ENCODE data around the gene DNAJC5. TPM values are rescaled to one million over a fixed set of nuclear protein-coding genes. Genes with fewer than 3 reads are reported as not detected.
"Not testable (repeated sequence)": the region's sequence is repeated elsewhere in the genome, so short reads cannot be mapped to it uniquely, and the experiment has no call there.

DNAJC5 gene
- total RNA-seq, 2 donors from 2014 or later: 44.4 to 66.6 TPM

GRCh38 chr20:63974402-63975200 is 79.7 kb downstream of the DNAJC5 start:
- TF ChIP-seq, protein P1, sequence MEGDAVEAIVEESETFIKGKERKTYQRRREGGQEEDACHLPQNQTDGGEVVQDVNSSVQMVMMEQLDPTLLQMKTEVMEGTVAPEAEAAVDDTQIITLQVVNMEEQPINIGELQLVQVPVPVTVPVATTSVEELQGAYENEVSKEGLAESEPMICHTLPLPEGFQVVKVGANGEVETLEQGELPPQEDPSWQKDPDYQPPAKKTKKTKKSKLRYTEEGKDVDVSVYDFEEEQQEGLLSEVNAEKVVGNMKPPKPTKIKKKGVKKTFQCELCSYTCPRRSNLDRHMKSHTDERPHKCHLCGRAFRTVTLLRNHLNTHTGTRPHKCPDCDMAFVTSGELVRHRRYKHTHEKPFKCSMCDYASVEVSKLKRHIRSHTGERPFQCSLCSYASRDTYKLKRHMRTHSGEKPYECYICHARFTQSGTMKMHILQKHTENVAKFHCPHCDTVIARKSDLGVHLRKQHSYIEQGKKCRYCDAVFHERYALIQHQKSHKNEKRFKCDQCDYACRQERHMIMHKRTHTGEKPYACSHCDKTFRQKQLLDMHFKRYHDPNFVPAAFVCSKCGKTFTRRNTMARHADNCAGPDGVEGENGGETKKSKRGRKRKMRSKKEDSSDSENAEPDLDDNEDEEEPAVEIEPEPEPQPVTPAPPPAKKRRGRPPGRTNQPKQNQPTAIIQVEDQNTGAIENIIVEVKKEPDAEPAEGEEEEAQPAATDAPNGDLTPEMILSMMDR (IDR thresholded peaks at IDR 0.05): no peak
- peak; percentile 75 for TF ChIP-seq POLR2AphosphoS5 (IDR thresholded peaks at IDR 0.05)
- Histone ChIP-seq H3K4me3 (no peak overlapping the region), H3K9me3 (no peaks in the 10 kb centered on the region), H3K36me3 (no peaks in the 10 kb centered on the region), H3K27ac (peak overlapping the region; percentile 65 to 74), H3K27me3 (replicated peaks; ENCODE audit: insufficient read depth) (no peaks in the 10 kb centered on the region), H3K4me1 (replicated peaks) (peaks cover 15% of the 10 kb centered on the region)
- intact Hi-C loops (cut with DNase I): loop anchor here (5.0 to 10.0 kb wide), 4 partner anchors 67 to 437 kb away; partner anchors contain the start of gene PTK6
- 32% methylated on average over 19 of the region's 19 CpGs for WGBS
- DNase-seq (ENCODE audit: low spot score): peak; percentile 84

GRCh38 chr20:63976511-63976910 is 81.6 kb downstream of the DNAJC5 start:
- H3K36me3 ChIP-seq; H3K9me3 ChIP-seq; H3K4me3 ChIP-seq; H3K27me3 ChIP-seq (replicated peaks; ENCODE audit: insufficient read depth); H3K4me1 ChIP-seq (replicated peaks); DNase-seq (ENCODE audit: low spot score); H3K27ac ChIP-seq: not testable (repeated sequence)
- intact Hi-C loops (cut with DNase I): loop anchor here (10.0 kb wide), 2 partner anchors 202 to 332 kb away; no protein-coding TSS in a partner anchor
- 94% methylated on average over 7 of the region's 7 CpGs for WGBS

DNA sequence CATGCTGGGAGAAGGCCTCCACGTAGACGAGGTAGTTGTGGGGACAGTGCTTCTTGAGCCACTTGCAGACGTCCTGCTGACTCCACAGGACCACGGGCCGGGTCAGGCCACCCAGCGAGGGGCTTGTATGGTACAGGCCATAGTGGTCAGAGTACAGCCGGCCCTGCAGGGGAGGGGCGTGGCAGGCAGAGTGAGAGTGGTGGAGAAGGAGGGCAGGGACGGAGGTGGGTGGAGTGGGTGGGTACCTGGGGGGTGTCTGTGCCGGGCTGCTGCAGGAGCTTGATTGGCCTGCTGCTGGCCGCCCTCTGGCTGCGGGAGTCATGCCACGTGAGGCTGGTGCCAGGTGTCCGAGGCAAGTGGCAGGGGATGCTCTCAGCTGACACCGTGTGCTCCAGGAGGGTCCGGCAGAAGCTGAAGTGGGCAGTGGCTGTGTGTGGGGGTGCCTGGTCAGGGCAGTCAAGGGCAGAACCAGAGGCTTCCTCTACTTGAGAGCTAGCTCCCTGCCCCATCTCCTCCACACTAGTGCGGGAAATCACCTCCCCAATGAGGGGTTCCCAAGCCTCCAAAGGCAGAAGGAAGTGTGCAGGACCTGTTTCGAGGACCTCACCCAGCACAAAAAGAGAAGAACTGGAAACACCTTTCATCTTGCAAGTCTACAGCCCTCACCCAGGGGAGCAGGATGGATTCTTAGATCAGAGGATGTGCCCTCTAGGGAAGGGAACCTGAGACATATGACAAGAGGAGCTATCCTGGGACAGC is 82.2 kb downstream of the DNAJC5 start:
- Histone ChIP-seq H3K4me3 (no peak overlapping the region), H3K9me3 (no peaks in the 10 kb centered on the region), H3K36me3 (no peaks in the 10 kb centered on the region), H3K27me3 (replicated peaks; ENCODE audit: insufficient read depth) (no peaks in the 10 kb centered on the region), H3K4me1 (replicated peaks) (peaks cover 14% of the 10 kb centered on the region), H3K27ac (no peak overlapping the region)
- no peak for DNase-seq (ENCODE audit: low spot score)
- no peak for TF ChIP-seq POLR2AphosphoS5 (IDR thresholded peaks at IDR 0.05)
- TF ChIP-seq, protein P1 (IDR thresholded peaks at IDR 0.05): no peak
- TF ChIP-seq POLR2A (IDR thresholded peaks at IDR 0.05): no peak
- intact Hi-C loops (cut with DNase I): loop anchor here (10.0 kb wide), 2 partner anchors 202 to 332 kb away; no protein-coding TSS in a partner anchor
- 89% methylated on average over 18 of the region's 18 CpGs for WGBS

GRCh38 chr20:63977739-63978276 is 82.9 kb downstream of the DNAJC5 start:
- no peaks in the 10 kb centered on the region for H3K36me3 ChIP-seq
- no peak overlapping the region for H3K27ac ChIP-seq
- DNase-seq (ENCODE audit: low spot score): no peak
- intact Hi-C loops (cut with DNase I): loop anchor here (10.0 kb wide), 2 partner anchors 203 to 333 kb away; no protein-coding TSS in a partner anchor
- TF ChIP-seq POLR2AphosphoS5 (IDR thresholded peaks at IDR 0.05) (no peak), POLR2A (IDR thresholded peaks at IDR 0.05) (no peak)
- TF ChIP-seq, protein P1 (IDR thresholded peaks at IDR 0.05): no peak
- WGBS: 79% methylated on average over 16 of the region's 16 CpGs
- H3K4me3 ChIP-seq: no peak overlapping the region
- peaks cover 15% of the 10 kb centered on the region for H3K4me1 ChIP-seq (replicated peaks)
- no peaks in the 10 kb centered on the region for H3K9me3 ChIP-seq
- H3K27me3 ChIP-seq (replicated peaks; ENCODE audit: insufficient read depth): no peaks in the 10 kb centered on the region

All from prostate gland (tissue), 2 donors.